K562 (cell line): ENCODE measurements around the gene GPR39.

Experiments
- BACH1 ChIP-seq: fragments of 200-800 bp; sonication (Bioruptor generic); IDR thresholded peaks from 2 replicates; pipeline ENCODE4 v1.6.1; 2016; ENCODE audit warnings: missing genetic modification characterization, missing compliant biosample characterization
- CTCF ChIP-seq, 3 experiments: IDR thresholded peaks in 2 of 3; conservative IDR thresholded peaks in 1 of 3; 2 replicates each; pipeline ENCODE4 v1.5.1; 2011 to 2012; ENCODE audit warnings: low read length in 3 of 3, mild to moderate bottlenecking in 3 of 3, control low read depth in 2 of 3, improper control_type of control experiment in 1 of 3, inconsistent platforms in 1 of 3, low read depth in 1 of 3, mixed read lengths in 1 of 3, moderate library complexity in 1 of 3; ENCODE audit not compliant: insufficient read depth in 2 of 3
- EZH2 ChIP-seq: IDR thresholded peaks from 2 replicates; pipeline ENCODE4 v1.6.1; 2012; ENCODE audit warnings: low read depth, mild to moderate bottlenecking, inconsistent platforms, low read length, borderline replicate concordance
- FUS ChIP-seq: fragments of 200-400 bp; formaldehyde crosslinking; optimal IDR thresholded peaks from 2 replicates; pipeline ENCODE3; 2017; ENCODE audit warnings: low read depth, low read length
- PKNOX1 ChIP-seq: fragments of 450-650 bp; IDR thresholded peaks from 2 replicates; pipeline ENCODE4 v1.6.1; 2016
- USF2 ChIP-seq: sonication (generic); formaldehyde crosslinking; IDR thresholded peaks from 2 replicates; pipeline ENCODE4 v1.5.0; 2020; ENCODE audit warnings: missing genetic modification reagents

GRCh38 chr2:132586101-132586511 is 169.5 kb downstream of the GPR39 start:
- TF ChIP-seq PKNOX1 (no peak), BACH1 (tag) (no peak), CTCF (IDR thresholded peaks at IDR 0.05 in 2 of 3, conservative IDR thresholded peaks at IDR 0.05 in 1 of 3; ENCODE audit: insufficient read depth in 2 of 3, low read depth in 1 of 3, low read length in 3 of 3) (no peak), EZH2 (no peak), FUS (no peak), USF2 (no peak)
